WTC11 (cell line): ENCODE data around the gene ARHGAP4. TPM values are rescaled to one million over a fixed set of nuclear protein-coding genes. Genes with fewer than 3 reads are reported as not detected.
A peak's percentile ranks its signal among the peaks of the same experiment; 100 is the strongest.

Source experiments
- ATAC-seq: fragments of 200-7000 bp; cut with Tn5 transposase; 2 replicates; pipeline ENCODE4 v1.10.0; 2021; ENCODE audit warnings: mild to moderate bottlenecking, moderate library complexity
- CTCF ChIA-PET: fragments of 300-600 bp; sonication (Branson Sonifier 250); formaldehyde crosslinking; loops from one replicate; lab custom pipeline; 2021; ENCODE audit warnings: antibody characterized with exemption; lab: Charles Lee
- POLR2A ChIA-PET: fragments of 350-600 bp; sonication (Branson Sonifier 250); formaldehyde crosslinking; loops from one replicate; lab custom pipeline; 2021; ENCODE audit warnings: antibody characterized with exemption; lab: Charles Lee
- DNase-seq: peaks from one replicate; pipeline ENCODE4 v3.0.0; 2021; ENCODE audit warnings: low spot score
- H3K27ac Mint-ChIP-seq: 2 replicates; pipeline ENCODE4 v1.8.0; 2021; ENCODE audit warnings: mixed read lengths
- H3K27me3 Mint-ChIP-seq: 2 replicates; pipeline ENCODE4 v1.8.0; 2021; ENCODE audit warnings: low read depth, mild to moderate bottlenecking, moderate library complexity, mixed read lengths
- H3K36me3 Mint-ChIP-seq: 2 replicates; pipeline ENCODE4 v1.8.0; 2021; ENCODE audit warnings: mixed read lengths
- H3K4me1 Mint-ChIP-seq: 2 replicates; pipeline ENCODE4 v1.8.0; 2022; ENCODE audit warnings: mixed read lengths
- H3K4me3 Mint-ChIP-seq: 2 replicates; pipeline ENCODE4 v1.8.0; 2021; ENCODE audit warnings: mild to moderate bottlenecking, moderate library complexity, mixed read lengths
- H3K9me3 Mint-ChIP-seq: 2 replicates; pipeline ENCODE4 v1.8.0; 2021; ENCODE audit warnings: mixed read lengths
- CREB1 ChIP-seq: sonication (generic); formaldehyde crosslinking; IDR thresholded peaks from 2 replicates; pipeline ENCODE4 v1.8.0; 2023; ENCODE audit warnings: mild to moderate bottlenecking, missing genetic modification reagents
- MYBL2 ChIP-seq: sonication (generic); formaldehyde crosslinking; IDR thresholded peaks from 2 replicates; pipeline ENCODE4 v1.8.1; 2023; ENCODE audit warnings: mild to moderate bottlenecking, moderate library complexity, missing genetic modification reagents
- ZBTB21 ChIP-seq: sonication (generic); formaldehyde crosslinking; IDR thresholded peaks from 2 replicates; pipeline ENCODE4 v1.8.1; 2023; ENCODE audit warnings: mild to moderate bottlenecking, missing genetic modification reagents, borderline replicate concordance
- ZNF121 ChIP-seq: sonication (generic); formaldehyde crosslinking; IDR thresholded peaks from 2 replicates; pipeline ENCODE4 v1.8.0; 2023; ENCODE audit warnings: missing genetic modification reagents
- ZNF219 ChIP-seq: sonication (generic); formaldehyde crosslinking; IDR thresholded peaks from 2 replicates; pipeline ENCODE4 v1.8.0; 2023; ENCODE audit warnings: missing genetic modification reagents, mild to moderate bottlenecking, borderline replicate concordance
- total RNA-seq: library from RNA; stranded (reverse); gene quantifications from 3 replicates; pipeline ENCODE4 v1.2.3, GENCODE V29; 2021
- TF ChIP-seq, protein P1 (sequence below): fragments of 250-450 bp; sonication (Bioruptor Pico); IDR thresholded peaks from 2 replicates; pipeline ENCODE4 v1.9.0; 2021; ENCODE audit warnings: moderate library complexity, mild to moderate bottlenecking, inconsistent platforms, borderline replicate concordance
- TF ChIP-seq, protein P2 (sequence below): fragments of 200-600 bp; IDR thresholded peaks from 2 replicates; pipeline ENCODE4 v1.8.0; 2022; ENCODE audit warnings: antibody characterized with exemption
- TF ChIP-seq, protein P3 (sequence below): sonication (generic); formaldehyde crosslinking; IDR thresholded peaks from 2 replicates; pipeline ENCODE4 v1.8.1; 2022; ENCODE audit warnings: low read depth, missing genetic modification reagents, borderline replicate concordance
- TF ChIP-seq, protein P4 (sequence below): sonication (generic); formaldehyde crosslinking; IDR thresholded peaks from 2 replicates; pipeline ENCODE4 v1.8.0; 2023; ENCODE audit warnings: missing genetic modification reagents, mild to moderate bottlenecking, borderline replicate concordance
- TF ChIP-seq, protein P5 (sequence below): sonication (generic); formaldehyde crosslinking; IDR thresholded peaks from 2 replicates; pipeline ENCODE4 v1.8.1; 2023; ENCODE audit warnings: mild to moderate bottlenecking, missing genetic modification reagents, moderate library complexity
- TF ChIP-seq, protein P6 (sequence below): sonication (generic); formaldehyde crosslinking; IDR thresholded peaks from 2 replicates; pipeline ENCODE4 v1.8.0; 2022; ENCODE audit warnings: mild to moderate bottlenecking, missing genetic modification reagents
- TF ChIP-seq, protein P7 (sequence below): fragments of 250-450 bp; sonication (Bioruptor Pico); IDR thresholded peaks from 2 replicates; pipeline ENCODE4 v1.9.0; 2021; ENCODE audit warnings: mild to moderate bottlenecking
- TF ChIP-seq, protein P8 (sequence below): fragments of 250-450 bp; sonication (Bioruptor Pico); IDR thresholded peaks from 2 replicates; pipeline ENCODE4 v1.9.0; 2021; ENCODE audit warnings: mild to moderate bottlenecking

ARHGAP4 gene
- total RNA-seq, 1 experiment from 2014 or later: 52.1 TPM

DNA sequence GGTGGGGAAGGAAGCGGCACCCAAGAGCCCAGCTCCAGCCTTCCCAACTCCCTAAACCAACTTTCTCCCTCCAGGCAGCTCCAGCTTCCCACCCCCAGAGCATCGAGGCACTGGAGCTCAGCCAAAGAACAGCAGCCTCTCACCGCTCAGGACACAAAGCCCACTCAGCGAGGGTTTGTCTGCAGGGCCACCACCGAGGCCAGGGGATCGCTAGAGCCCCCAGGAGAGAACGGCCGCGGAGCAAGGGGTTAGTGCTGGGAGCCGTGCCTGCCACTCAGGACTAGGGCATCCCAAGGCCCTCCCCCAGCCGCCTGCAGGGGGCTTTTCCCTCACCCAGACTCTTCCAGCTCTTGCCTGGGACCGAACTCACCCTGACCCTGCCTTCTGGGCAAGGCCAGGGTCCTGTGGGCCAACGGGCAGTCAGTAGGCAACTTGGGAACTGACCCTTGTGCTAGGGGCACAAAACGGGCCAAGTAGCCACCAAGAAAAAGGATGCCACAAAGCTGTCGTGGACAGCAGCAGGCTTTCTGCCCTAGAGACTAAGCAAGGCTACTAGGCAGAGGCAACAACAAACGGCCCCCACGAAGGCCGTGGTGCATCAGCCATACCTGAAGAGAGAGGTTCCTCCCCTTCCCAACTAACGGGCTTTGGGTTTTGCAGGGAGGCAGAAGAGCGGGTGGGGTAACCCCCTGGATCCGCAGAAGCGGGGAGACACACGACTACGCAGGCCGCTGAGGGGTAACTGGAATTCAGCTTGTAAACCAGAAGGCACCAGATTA is 43.2 kb upstream of the ARHGAP4 start:
- H3K4me3 Mint-ChIP-seq: peak overlapping the region; percentile 100
- TF ChIP-seq, protein P1, sequence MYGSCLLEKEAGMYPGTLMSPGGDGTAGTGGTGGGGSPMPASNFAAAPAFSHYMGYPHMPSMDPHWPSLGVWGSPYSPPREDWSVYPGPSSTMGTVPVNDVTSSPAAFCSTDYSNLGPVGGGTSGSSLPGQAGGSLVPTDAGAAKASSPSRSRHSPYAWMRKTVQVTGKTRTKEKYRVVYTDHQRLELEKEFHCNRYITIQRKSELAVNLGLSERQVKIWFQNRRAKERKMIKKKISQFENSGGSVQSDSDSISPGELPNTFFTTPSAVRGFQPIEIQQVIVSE (CRISPR knock-in tag): no peak
- TF ChIP-seq, protein P2, sequence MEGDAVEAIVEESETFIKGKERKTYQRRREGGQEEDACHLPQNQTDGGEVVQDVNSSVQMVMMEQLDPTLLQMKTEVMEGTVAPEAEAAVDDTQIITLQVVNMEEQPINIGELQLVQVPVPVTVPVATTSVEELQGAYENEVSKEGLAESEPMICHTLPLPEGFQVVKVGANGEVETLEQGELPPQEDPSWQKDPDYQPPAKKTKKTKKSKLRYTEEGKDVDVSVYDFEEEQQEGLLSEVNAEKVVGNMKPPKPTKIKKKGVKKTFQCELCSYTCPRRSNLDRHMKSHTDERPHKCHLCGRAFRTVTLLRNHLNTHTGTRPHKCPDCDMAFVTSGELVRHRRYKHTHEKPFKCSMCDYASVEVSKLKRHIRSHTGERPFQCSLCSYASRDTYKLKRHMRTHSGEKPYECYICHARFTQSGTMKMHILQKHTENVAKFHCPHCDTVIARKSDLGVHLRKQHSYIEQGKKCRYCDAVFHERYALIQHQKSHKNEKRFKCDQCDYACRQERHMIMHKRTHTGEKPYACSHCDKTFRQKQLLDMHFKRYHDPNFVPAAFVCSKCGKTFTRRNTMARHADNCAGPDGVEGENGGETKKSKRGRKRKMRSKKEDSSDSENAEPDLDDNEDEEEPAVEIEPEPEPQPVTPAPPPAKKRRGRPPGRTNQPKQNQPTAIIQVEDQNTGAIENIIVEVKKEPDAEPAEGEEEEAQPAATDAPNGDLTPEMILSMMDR: no peak
- TF ChIP-seq, protein P3, sequence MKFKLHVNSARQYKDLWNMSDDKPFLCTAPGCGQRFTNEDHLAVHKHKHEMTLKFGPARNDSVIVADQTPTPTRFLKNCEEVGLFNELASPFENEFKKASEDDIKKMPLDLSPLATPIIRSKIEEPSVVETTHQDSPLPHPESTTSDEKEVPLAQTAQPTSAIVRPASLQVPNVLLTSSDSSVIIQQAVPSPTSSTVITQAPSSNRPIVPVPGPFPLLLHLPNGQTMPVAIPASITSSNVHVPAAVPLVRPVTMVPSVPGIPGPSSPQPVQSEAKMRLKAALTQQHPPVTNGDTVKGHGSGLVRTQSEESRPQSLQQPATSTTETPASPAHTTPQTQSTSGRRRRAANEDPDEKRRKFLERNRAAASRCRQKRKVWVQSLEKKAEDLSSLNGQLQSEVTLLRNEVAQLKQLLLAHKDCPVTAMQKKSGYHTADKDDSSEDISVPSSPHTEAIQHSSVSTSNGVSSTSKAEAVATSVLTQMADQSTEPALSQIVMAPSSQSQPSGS (CRISPR knock-in tag): no peak
- TF ChIP-seq MYBL2: no peak
- TF ChIP-seq, protein P4, sequence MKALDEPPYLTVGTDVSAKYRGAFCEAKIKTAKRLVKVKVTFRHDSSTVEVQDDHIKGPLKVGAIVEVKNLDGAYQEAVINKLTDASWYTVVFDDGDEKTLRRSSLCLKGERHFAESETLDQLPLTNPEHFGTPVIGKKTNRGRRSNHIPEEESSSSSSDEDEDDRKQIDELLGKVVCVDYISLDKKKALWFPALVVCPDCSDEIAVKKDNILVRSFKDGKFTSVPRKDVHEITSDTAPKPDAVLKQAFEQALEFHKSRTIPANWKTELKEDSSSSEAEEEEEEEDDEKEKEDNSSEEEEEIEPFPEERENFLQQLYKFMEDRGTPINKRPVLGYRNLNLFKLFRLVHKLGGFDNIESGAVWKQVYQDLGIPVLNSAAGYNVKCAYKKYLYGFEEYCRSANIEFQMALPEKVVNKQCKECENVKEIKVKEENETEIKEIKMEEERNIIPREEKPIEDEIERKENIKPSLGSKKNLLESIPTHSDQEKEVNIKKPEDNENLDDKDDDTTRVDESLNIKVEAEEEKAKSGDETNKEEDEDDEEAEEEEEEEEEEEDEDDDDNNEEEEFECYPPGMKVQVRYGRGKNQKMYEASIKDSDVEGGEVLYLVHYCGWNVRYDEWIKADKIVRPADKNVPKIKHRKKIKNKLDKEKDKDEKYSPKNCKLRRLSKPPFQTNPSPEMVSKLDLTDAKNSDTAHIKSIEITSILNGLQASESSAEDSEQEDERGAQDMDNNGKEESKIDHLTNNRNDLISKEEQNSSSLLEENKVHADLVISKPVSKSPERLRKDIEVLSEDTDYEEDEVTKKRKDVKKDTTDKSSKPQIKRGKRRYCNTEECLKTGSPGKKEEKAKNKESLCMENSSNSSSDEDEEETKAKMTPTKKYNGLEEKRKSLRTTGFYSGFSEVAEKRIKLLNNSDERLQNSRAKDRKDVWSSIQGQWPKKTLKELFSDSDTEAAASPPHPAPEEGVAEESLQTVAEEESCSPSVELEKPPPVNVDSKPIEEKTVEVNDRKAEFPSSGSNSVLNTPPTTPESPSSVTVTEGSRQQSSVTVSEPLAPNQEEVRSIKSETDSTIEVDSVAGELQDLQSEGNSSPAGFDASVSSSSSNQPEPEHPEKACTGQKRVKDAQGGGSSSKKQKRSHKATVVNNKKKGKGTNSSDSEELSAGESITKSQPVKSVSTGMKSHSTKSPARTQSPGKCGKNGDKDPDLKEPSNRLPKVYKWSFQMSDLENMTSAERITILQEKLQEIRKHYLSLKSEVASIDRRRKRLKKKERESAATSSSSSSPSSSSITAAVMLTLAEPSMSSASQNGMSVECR: no peak
- TF ChIP-seq, protein P5, sequence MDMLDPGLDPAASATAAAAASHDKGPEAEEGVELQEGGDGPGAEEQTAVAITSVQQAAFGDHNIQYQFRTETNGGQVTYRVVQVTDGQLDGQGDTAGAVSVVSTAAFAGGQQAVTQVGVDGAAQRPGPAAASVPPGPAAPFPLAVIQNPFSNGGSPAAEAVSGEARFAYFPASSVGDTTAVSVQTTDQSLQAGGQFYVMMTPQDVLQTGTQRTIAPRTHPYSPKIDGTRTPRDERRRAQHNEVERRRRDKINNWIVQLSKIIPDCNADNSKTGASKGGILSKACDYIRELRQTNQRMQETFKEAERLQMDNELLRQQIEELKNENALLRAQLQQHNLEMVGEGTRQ (CRISPR knock-in tag): no peak
- TF ChIP-seq, protein P6, sequence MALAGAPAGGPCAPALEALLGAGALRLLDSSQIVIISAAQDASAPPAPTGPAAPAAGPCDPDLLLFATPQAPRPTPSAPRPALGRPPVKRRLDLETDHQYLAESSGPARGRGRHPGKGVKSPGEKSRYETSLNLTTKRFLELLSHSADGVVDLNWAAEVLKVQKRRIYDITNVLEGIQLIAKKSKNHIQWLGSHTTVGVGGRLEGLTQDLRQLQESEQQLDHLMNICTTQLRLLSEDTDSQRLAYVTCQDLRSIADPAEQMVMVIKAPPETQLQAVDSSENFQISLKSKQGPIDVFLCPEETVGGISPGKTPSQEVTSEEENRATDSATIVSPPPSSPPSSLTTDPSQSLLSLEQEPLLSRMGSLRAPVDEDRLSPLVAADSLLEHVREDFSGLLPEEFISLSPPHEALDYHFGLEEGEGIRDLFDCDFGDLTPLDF: no peak
- no peak for TF ChIP-seq ZNF219 (CRISPR knock-in tag)
- TF ChIP-seq CREB1 (CRISPR knock-in tag): no peak
- TF ChIP-seq ZBTB21 (CRISPR knock-in tag): no peak
- TF ChIP-seq, protein P7, sequence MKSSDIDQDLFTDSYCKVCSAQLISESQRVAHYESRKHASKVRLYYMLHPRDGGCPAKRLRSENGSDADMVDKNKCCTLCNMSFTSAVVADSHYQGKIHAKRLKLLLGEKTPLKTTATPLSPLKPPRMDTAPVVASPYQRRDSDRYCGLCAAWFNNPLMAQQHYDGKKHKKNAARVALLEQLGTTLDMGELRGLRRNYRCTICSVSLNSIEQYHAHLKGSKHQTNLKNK (CRISPR knock-in tag): no peak
- TF ChIP-seq, protein P8, sequence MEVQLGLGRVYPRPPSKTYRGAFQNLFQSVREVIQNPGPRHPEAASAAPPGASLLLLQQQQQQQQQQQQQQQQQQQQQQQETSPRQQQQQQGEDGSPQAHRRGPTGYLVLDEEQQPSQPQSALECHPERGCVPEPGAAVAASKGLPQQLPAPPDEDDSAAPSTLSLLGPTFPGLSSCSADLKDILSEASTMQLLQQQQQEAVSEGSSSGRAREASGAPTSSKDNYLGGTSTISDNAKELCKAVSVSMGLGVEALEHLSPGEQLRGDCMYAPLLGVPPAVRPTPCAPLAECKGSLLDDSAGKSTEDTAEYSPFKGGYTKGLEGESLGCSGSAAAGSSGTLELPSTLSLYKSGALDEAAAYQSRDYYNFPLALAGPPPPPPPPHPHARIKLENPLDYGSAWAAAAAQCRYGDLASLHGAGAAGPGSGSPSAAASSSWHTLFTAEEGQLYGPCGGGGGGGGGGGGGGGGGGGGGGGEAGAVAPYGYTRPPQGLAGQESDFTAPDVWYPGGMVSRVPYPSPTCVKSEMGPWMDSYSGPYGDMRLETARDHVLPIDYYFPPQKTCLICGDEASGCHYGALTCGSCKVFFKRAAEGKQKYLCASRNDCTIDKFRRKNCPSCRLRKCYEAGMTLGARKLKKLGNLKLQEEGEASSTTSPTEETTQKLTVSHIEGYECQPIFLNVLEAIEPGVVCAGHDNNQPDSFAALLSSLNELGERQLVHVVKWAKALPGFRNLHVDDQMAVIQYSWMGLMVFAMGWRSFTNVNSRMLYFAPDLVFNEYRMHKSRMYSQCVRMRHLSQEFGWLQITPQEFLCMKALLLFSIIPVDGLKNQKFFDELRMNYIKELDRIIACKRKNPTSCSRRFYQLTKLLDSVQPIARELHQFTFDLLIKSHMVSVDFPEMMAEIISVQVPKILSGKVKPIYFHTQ: no peak
- no peak for TF ChIP-seq ZNF121
- DNase-seq: no peak
- no peaks in the 10 kb centered on the region for H3K27me3 Mint-ChIP-seq
- ChIA-PET CTCF (interaction anchor here (0.6 to 3.7 kb wide), 5 partner anchors 22 to 57 kb away, joined by 3 to 13 read pairs (median 4); partner anchors contain the start of gene ARHGAP4), POLR2A (interaction anchor here (1.9 kb wide), 1 partner anchor 41 kb away, joined by 6 read pairs; no protein-coding TSS in a partner anchor)
- H3K4me1 Mint-ChIP-seq: peaks cover 29% of the 10 kb centered on the region
- H3K27ac Mint-ChIP-seq: peak overlapping the region; percentile 68; the same call in 1 of the 2 replicates
- no peaks in the 10 kb centered on the region; the same call in 1 of the 2 replicates for H3K36me3 Mint-ChIP-seq
- ATAC-seq: no peak
- H3K9me3 Mint-ChIP-seq: no peaks in the 10 kb centered on the region
